ENCODE results near the gene XPO4.

DNA sequence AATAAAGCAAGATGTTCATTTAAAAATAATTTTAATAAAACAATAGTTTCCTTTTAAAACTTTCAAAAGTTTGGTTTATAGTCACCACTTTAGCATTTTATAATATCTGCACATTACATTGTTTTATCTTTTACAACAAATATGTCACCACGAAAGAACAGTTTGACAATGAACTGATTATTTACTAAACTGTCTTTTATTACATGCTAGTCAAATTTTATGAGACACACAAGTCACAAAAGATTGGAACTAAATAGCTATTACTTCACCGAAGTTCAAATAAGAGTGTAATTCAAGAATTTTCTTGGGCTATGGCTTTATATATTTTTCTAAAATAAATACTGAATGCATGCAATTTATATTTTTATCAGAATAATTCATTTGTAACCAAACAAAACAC is 71.3 kb downstream of the XPO4 start:
- TF ChIP-seq, protein P1, sequence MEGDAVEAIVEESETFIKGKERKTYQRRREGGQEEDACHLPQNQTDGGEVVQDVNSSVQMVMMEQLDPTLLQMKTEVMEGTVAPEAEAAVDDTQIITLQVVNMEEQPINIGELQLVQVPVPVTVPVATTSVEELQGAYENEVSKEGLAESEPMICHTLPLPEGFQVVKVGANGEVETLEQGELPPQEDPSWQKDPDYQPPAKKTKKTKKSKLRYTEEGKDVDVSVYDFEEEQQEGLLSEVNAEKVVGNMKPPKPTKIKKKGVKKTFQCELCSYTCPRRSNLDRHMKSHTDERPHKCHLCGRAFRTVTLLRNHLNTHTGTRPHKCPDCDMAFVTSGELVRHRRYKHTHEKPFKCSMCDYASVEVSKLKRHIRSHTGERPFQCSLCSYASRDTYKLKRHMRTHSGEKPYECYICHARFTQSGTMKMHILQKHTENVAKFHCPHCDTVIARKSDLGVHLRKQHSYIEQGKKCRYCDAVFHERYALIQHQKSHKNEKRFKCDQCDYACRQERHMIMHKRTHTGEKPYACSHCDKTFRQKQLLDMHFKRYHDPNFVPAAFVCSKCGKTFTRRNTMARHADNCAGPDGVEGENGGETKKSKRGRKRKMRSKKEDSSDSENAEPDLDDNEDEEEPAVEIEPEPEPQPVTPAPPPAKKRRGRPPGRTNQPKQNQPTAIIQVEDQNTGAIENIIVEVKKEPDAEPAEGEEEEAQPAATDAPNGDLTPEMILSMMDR (IDR thresholded peaks at IDR 0.05) = no peak
- TF ChIP-seq POLR2A (IDR thresholded peaks at IDR 0.05) = no peak
- TF ChIP-seq POLR2AphosphoS5 (IDR thresholded peaks at IDR 0.05) = no peak
- TF ChIP-seq EP300 (IDR thresholded peaks at IDR 0.05; ENCODE audit: low read depth) = no peak
